ENCODE results near the gene RPAP2.
"Not testable (repeated sequence)": the region's sequence is repeated elsewhere in the genome, so short reads cannot be mapped to it uniquely, and the experiment has no call there.

RPAP2 gene

DNA sequence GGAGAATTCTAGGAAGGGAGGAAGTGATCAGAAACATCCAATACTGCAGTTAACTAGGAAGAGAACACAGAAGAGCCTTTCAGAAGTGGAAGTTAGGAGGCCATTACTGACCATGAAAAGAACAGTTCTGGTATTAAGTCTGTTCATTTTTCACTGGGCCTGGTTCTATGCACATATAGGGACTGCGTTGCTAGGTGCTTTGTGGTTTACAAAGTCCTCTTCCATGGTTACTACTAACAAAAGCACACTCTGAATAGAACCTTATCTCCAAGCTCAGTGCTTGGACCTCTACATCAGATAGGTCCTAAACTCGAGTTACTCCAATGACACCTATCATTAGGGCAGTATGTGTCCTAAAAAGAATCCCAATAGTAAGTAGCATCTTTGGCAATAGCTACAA lies 75.4 kb downstream of the RPAP2 start:
- TF ChIP-seq, protein P1, sequence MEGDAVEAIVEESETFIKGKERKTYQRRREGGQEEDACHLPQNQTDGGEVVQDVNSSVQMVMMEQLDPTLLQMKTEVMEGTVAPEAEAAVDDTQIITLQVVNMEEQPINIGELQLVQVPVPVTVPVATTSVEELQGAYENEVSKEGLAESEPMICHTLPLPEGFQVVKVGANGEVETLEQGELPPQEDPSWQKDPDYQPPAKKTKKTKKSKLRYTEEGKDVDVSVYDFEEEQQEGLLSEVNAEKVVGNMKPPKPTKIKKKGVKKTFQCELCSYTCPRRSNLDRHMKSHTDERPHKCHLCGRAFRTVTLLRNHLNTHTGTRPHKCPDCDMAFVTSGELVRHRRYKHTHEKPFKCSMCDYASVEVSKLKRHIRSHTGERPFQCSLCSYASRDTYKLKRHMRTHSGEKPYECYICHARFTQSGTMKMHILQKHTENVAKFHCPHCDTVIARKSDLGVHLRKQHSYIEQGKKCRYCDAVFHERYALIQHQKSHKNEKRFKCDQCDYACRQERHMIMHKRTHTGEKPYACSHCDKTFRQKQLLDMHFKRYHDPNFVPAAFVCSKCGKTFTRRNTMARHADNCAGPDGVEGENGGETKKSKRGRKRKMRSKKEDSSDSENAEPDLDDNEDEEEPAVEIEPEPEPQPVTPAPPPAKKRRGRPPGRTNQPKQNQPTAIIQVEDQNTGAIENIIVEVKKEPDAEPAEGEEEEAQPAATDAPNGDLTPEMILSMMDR (IDR thresholded peaks at IDR 0.05) = no peak
- Mint-ChIP-seq H3K36me3 (ENCODE audit: low read depth) (peaks cover 41% of the 10 kb centered on the region), H3K9me3 (no peaks in the 10 kb centered on the region), H3K4me1 (no peaks in the 10 kb centered on the region), H3K27ac (no peak overlapping the region), H3K4me3 (no peak overlapping the region), H3K27me3 (ENCODE audit: low read depth, poor library complexity) (no peaks in the 10 kb centered on the region)
- DNase-seq = no peak

DNA sequence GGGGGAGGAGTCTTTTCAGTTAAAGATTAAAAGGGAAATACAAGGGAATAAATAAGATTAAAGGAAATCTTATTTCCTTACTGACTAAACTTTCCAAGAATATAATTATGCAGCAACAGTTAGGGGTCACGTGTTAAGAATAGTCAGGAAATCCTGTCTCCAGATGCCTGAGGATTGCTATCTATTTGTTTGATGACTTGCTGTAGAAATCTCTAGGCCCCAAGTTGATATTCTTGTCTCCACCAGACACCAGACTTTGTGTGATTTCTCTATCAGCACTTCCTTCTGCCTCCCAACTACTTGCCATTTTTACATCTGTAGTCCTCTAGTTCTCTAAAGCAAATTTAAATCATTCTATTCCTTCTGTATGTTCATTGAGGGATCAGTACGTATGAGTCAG lies 77.5 kb downstream of the RPAP2 start:
- peaks cover 6% of the 10 kb centered on the region for H3K9me3 Mint-ChIP-seq
- no peak overlapping the region for H3K27ac Mint-ChIP-seq
- H3K36me3 Mint-ChIP-seq (ENCODE audit: low read depth) = peaks cover 43% of the 10 kb centered on the region
- TF ChIP-seq, protein P1 (IDR thresholded peaks at IDR 0.05) = no peak
- no peaks in the 10 kb centered on the region for H3K27me3 Mint-ChIP-seq (ENCODE audit: low read depth, poor library complexity)
- H3K4me3 Mint-ChIP-seq = no peak overlapping the region
- H3K4me1 Mint-ChIP-seq = no peaks in the 10 kb centered on the region
- DNase-seq = no peak

DNA sequence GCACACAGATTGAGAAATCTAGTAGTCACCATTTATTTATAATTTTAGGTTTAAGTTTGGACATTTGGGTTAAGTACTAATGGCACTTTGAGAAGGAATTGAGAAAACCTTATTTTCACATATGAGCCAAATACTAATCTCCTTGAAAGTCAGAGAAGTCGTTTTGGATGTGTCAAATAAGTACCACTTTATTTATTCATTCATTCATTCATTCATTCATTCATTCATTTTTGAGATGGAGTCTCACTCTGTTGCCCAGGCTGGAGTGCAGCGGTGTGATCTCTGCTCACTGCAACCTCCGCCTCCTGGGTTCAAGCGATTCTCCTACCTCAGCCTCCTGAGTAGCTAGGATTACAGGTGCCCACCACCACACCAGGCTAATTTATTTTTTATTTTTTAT lies 79.1 kb downstream of the RPAP2 start:
- not testable (repeated sequence) for H3K4me3 Mint-ChIP-seq; DNase-seq; H3K4me1 Mint-ChIP-seq; H3K27ac Mint-ChIP-seq; H3K9me3 Mint-ChIP-seq; H3K27me3 Mint-ChIP-seq (ENCODE audit: low read depth, poor library complexity)
- H3K36me3 Mint-ChIP-seq (ENCODE audit: low read depth) = peaks cover 46% of the 10 kb centered on the region

DNA sequence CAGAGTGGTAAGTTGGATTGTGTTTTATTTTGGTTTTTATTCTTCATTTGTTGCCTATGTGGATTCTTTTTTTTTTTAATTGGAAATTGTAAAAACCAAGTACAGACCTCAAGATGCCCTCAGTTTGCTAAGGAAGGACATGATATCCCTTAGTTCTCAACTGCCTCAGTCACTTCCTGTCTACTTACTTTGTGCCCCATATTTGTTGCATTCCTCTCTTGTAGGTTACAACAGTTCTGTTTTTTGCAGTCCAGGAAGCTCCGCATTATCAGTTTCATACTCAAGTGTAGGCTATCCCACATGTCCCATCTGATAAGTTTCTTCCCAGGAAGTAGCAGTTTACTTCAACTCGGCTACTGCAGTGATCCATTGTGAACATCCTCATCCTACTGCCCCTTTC lies 82.0 kb downstream of the RPAP2 start:
- Mint-ChIP-seq H3K36me3 (ENCODE audit: low read depth) (peaks cover 69% of the 10 kb centered on the region), H3K27me3 (ENCODE audit: low read depth, poor library complexity) (no peaks in the 10 kb centered on the region), H3K4me1 (no peaks in the 10 kb centered on the region), H3K27ac (no peak overlapping the region), H3K9me3 (peaks cover 26% of the 10 kb centered on the region), H3K4me3 (no peak overlapping the region)
- TF ChIP-seq, protein P1 (IDR thresholded peaks at IDR 0.05) = no peak
- no peak for DNase-seq

DNA sequence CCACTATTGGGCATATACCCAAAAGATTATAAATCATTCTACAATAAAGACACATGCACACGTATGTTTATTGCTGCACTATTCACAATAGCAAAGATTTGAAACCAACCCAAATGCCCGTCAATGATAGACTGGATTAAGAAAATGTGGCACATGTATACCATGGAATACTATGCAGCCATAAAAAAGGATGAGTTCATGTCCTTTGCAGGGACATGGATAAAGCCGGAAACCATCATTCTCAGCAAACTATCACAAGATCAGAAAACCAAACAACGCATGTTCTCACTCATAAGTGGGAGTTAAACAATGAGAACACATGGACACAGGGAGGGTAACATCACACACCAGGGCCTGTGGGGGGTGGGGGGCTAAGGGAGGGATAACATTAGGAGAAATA lies 95.1 kb downstream of the RPAP2 start:
- peaks cover 71% of the 10 kb centered on the region for H3K9me3 Mint-ChIP-seq
- H3K4me1 Mint-ChIP-seq; H3K4me3 Mint-ChIP-seq; DNase-seq; H3K27ac Mint-ChIP-seq; H3K27me3 Mint-ChIP-seq (ENCODE audit: low read depth, poor library complexity): not testable (repeated sequence)
- H3K36me3 Mint-ChIP-seq (ENCODE audit: low read depth) = peaks cover 59% of the 10 kb centered on the region

DNA sequence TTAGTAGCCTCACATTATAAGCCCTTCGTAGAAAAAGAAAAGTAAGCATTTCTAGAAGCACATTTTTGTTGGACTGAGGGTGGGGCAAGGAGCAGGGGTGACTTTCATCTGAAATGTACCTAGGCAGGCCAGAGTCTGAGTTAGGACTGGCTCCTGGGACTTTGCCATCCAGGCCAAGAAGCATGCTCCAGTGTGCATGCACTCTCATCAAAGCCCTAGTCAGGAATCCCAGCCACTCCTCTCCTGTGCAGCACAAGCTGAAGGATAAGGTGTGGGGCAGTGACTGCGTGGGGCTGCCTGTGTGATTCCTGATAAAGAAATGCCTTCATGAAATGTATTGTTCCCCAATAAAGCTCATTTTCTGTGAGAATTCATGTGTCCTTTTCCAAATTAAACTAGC lies 99.7 kb downstream of the RPAP2 start:
- no peak for DNase-seq
- no peaks in the 10 kb centered on the region for H3K27me3 Mint-ChIP-seq (ENCODE audit: low read depth, poor library complexity)
- TF ChIP-seq, protein P1 (IDR thresholded peaks at IDR 0.05) = no peak
- peaks cover 47% of the 10 kb centered on the region for H3K9me3 Mint-ChIP-seq
- H3K36me3 Mint-ChIP-seq (ENCODE audit: low read depth) = peaks cover 20% of the 10 kb centered on the region
- no peak overlapping the region for H3K27ac Mint-ChIP-seq
- no peak overlapping the region for H3K4me3 Mint-ChIP-seq
- H3K4me1 Mint-ChIP-seq = no peaks in the 10 kb centered on the region

DNA sequence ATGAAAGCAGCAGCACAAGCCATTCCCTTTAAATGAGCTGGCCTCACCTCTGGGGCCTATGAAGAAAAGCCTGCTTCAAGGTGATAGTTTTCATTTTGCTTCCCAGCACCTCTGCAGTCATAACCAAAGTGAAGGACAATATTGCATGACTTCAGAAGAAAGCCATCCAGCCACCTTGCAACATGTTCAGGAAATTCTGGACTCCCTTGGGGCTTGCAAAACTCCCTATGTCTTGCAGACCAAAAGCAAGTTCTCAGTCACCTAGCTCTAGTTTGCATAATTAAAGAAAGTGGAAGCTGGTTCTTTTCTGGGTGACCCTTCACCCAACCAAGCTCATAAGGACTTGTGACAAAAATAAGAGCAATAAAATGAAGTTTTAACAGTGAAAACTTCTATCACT lies 100.2 kb downstream of the RPAP2 start:
- no peak overlapping the region for H3K27ac Mint-ChIP-seq
- TF ChIP-seq, protein P1 (IDR thresholded peaks at IDR 0.05) = no peak
- H3K27me3 Mint-ChIP-seq (ENCODE audit: low read depth, poor library complexity) = no peaks in the 10 kb centered on the region
- no peak overlapping the region for H3K4me3 Mint-ChIP-seq
- no peak for DNase-seq
- H3K9me3 Mint-ChIP-seq = peaks cover 45% of the 10 kb centered on the region
- H3K4me1 Mint-ChIP-seq = no peaks in the 10 kb centered on the region
- peaks cover 18% of the 10 kb centered on the region for H3K36me3 Mint-ChIP-seq (ENCODE audit: low read depth)
